GM19395 (cell line): ENCODE data around the gene LRRC2.
"Not testable (repeated sequence)": the region's sequence is repeated elsewhere in the genome, so short reads cannot be mapped to it uniquely, and the experiment has no call there.

Experiments
- ATAC-seq: cut with Tn5 transposase; IDR thresholded peaks from one replicate; pipeline ENCODE4 v1.9.1; 2021; ENCODE audit warnings: mild to moderate bottlenecking, moderate library complexity; ENCODE audit not compliant: unreplicated experiment

The LRRC2 gene

GRCh38 chr3:46584598-46585467 is 18.7 kb upstream of the LRRC2 start:
- ATAC-seq, result no peak

- ATAC-seq, result no peak
These were observed 14.6 kb upstream of the LRRC2 start for GRCh38 chr3:46580675-46581074.

- ATAC-seq, result no peak
These were observed 13.7 kb upstream of the LRRC2 start for GRCh38 chr3:46579756-46580286.

GRCh38 chr3:46578973-46579755 is 13.1 kb upstream of the LRRC2 start:
- ATAC-seq, result no peak

- not testable (repeated sequence) for ATAC-seq
These were observed 11.6 kb upstream of the LRRC2 start for GRCh38 chr3:46577580-46578249.

GRCh38 chr3:46576879-46577278 is 10.8 kb upstream of the LRRC2 start:
- ATAC-seq, result no peak

GRCh38 chr3:46576386-46576785 is 10.3 kb upstream of the LRRC2 start:
- ATAC-seq, result no peak

GRCh38 chr3:46575577-46576222 is 9.6 kb upstream of the LRRC2 start:
- no peak for ATAC-seq

GRCh38 chr3:46574881-46575576 is 8.9 kb upstream of the LRRC2 start:
- no peak for ATAC-seq

- no peak for ATAC-seq
These were observed 8.1 kb upstream of the LRRC2 start for GRCh38 chr3:46574243-46574646.

GRCh38 chr3:46573701-46574100 is 7.6 kb upstream of the LRRC2 start:
- no peak for ATAC-seq

GRCh38 chr3:46571684-46572083 is 5.6 kb upstream of the LRRC2 start:
- ATAC-seq, result no peak

GRCh38 chr3:46565607-46566039 is 479 bp downstream of the LRRC2 start:
- no peak for ATAC-seq

GRCh38 chr3:46565077-46565476 is 1.0 kb downstream of the LRRC2 start:
- ATAC-seq, result no peak

GRCh38 chr3:46564190-46565021 is 1.7 kb downstream of the LRRC2 start:
- no peak for ATAC-seq

- no peak for ATAC-seq
These were observed 4.2 kb downstream of the LRRC2 start for GRCh38 chr3:46561951-46562350.

- no peak for ATAC-seq
These were observed 4.6 kb downstream of the LRRC2 start for GRCh38 chr3:46561511-46561910.

- ATAC-seq, result no peak
These were observed 6.9 kb downstream of the LRRC2 start for GRCh38 chr3:46559091-46559704.
